K562 (cell line): Measurements from ENCODE around the gene GDF11. TPM values are rescaled to one million over a fixed set of nuclear protein-coding genes. Genes with fewer than 3 reads are reported as not detected.

Source experiments
- AFF1 ChIP-seq, 2 experiments: fragments of 450-650 bp; IDR thresholded peaks; 2 replicates each; pipeline ENCODE4 v1.6.1; 2018; ENCODE audit warnings: mild to moderate bottlenecking in 2 of 2, low read depth in 1 of 2; ENCODE audit not compliant: partially characterized antibody in 2 of 2
- CEBPB ChIP-seq: fragments of 450-650 bp; IDR thresholded peaks from 2 replicates; pipeline ENCODE4 v1.6.1; 2016; ENCODE audit warnings: missing genetic modification characterization, missing compliant biosample characterization
- DPF2 ChIP-seq: fragments of 450-650 bp; IDR thresholded peaks from 2 replicates; pipeline ENCODE4 v1.6.1; 2016
- ELK1 ChIP-seq: sonication (generic); formaldehyde crosslinking; IDR thresholded peaks from 2 replicates; pipeline ENCODE4 v1.8.1; 2022; ENCODE audit warnings: missing genetic modification reagents
- ESRRA ChIP-seq: fragments of 450-650 bp; IDR thresholded peaks from 2 replicates; pipeline ENCODE4 v1.6.1; 2014; ENCODE audit warnings: low read depth, mild to moderate bottlenecking, moderate library complexity, borderline replicate concordance
- MBD1 ChIP-seq: fragments of 250-450 bp; sonication (Bioruptor Pico); IDR thresholded peaks from 2 replicates; pipeline ENCODE4 v1.8.0; 2022; ENCODE audit warnings: inconsistent platforms
- NCOA1 ChIP-seq: fragments of 450-650 bp; IDR thresholded peaks from 2 replicates; pipeline ENCODE4 v1.6.1; 2016; ENCODE audit warnings: low read depth
- RBM14 ChIP-seq: fragments of 200-400 bp; formaldehyde crosslinking; IDR thresholded peaks from 2 replicates; pipeline ENCODE4 v1.6.1; 2018; ENCODE audit warnings: low read depth, mild to moderate bottlenecking, low read length, moderate library complexity, borderline replicate concordance; ENCODE audit not compliant: insufficient read depth
- SMARCA4 ChIP-seq: fragments of 450-650 bp; IDR thresholded peaks from 2 replicates; pipeline ENCODE4 v1.6.1; 2016
- SMARCE1 ChIP-seq: fragments of 450-650 bp; IDR thresholded peaks from 2 replicates; pipeline ENCODE4 v1.7.1; 2016; ENCODE audit warnings: mild to moderate bottlenecking
- SMC3 ChIP-seq: conservative IDR thresholded peaks from 2 replicates; pipeline ENCODE4 v1.6.1; 2011; ENCODE audit warnings: low read depth, low read length, improper control_type of control experiment; ENCODE audit not compliant: insufficient read depth
- SUPT5H ChIP-seq: fragments of 450-650 bp; IDR thresholded peaks from 2 replicates; pipeline ENCODE4 v1.6.1; 2016
- ZBTB26 ChIP-seq: fragments of 450-650 bp; formaldehyde crosslinking; IDR thresholded peaks from 2 replicates; pipeline ENCODE4 v1.4.0; 2022; ENCODE audit warnings: missing genetic modification characterization
- ZBTB5 ChIP-seq: fragments of 450-650 bp; IDR thresholded peaks from 2 replicates; pipeline ENCODE4 v1.6.1; 2017; ENCODE audit warnings: antibody characterized with exemption
- ZNF197 ChIP-seq: fragments of 200-800 bp; sonication (Bioruptor generic); IDR thresholded peaks from 2 replicates; pipeline ENCODE4 v1.6.1; 2016; ENCODE audit warnings: low read depth, missing genetic modification characterization, missing compliant biosample characterization
- ZNF740 ChIP-seq, 3 experiments: fragments of 200-800 bp in 1 of 3; sonication (Bioruptor generic) in 1 of 3; sonication (generic) in 1 of 3; formaldehyde crosslinking in 1 of 3; IDR thresholded peaks; 2 replicates each; pipeline versions ENCODE4 v1.6.1 to v1.8.0; 2016 to 2022; ENCODE audit warnings: mild to moderate bottlenecking in 2 of 3, missing compliant biosample characterization in 2 of 3, missing genetic modification characterization in 2 of 3, missing genetic modification reagents in 1 of 3
- polyA plus RNA-seq, 8 experiments: library from polyadenylated mRNA; depleted of rRNA in 4 of 8; stranded (reverse) in 5 of 8; unstranded in 3 of 8; fragments of >200 nt; fragmentation: Nextera tagmentation in 2 of 8; fragmentation: Illumina TruSeq in 1 of 8; extraction: Ambion mirVana in 2 of 8; extraction: Trizol in 1 of 8; gene quantifications; 2 replicates each; pipeline versions ENCODE4 v1.2.1 to v1.2.3, GENCODE V29; 2011 to 2014; ENCODE audit warnings: inconsistent platforms in 1 of 8, missing spikeins in 1 of 8
- total RNA-seq, 7 experiments: library from RNA; depleted of rRNA in 6 of 7; stranded (reverse); fragments of >200 nt in 6 of 7; fragmentation: Illumina TruSeq in 2 of 7; extraction: Trizol in 2 of 7; gene quantifications; 2 replicates each; pipeline versions ENCODE4 v1.2.1 to v1.2.3, GENCODE V29; 2011 to 2021; ENCODE audit warnings: low replicate concordance in 1 of 7

Gene GDF11
- total and polyA plus RNA-seq, 9 of the 15 experiments (the other 6 are each of a cell fraction or from before 2014, with no cell fraction given), result 1.4 to 15.7 (median 4.8) TPM

GRCh38 chr12:55742719-55743405, at the start of gene GDF11 (continued):
- TF ChIP-seq CEBPB (tag) (no peak), ZNF740 (CRISPR knock-in tag; IDR thresholded peaks at IDR 0.05) (peak; percentile 47; the same call in 1 of the 2 replicates), ZNF740 (tag; IDR thresholded peaks at IDR 0.05) (no peak), SMARCA4 (peak; percentile 92), SMC3 (no peak), SMARCE1 (peak; percentile 93), DPF2 (peak; percentile 96), ZBTB5 (peak; percentile 79), ELK1 (CRISPR knock-in tag) (no peak), AFF1 (IDR thresholded peaks at IDR 0.05; ENCODE audit: low read depth in 1 of 2, partially characterized antibody in 2 of 2) (peak; percentile 20 to 81), ESRRA (no peak), RBM14 (no peak), NCOA1 (peak; percentile 69; the same call in 1 of the 2 replicates), SUPT5H (peak; percentile 80), ZNF197 (no peak), MBD1 (CRISPR knock-in tag) (no peak), ZBTB26 (CRISPR knock-in tag) (peak; percentile 98)
